ENCODE data around the gene VPS4A.
"Not testable (repeated sequence)": the region's sequence is repeated elsewhere in the genome, so short reads cannot be mapped to it uniquely, and the experiment has no call there.

VPS4A gene

GRCh38 chr16:69277413-69277812 lies 33.7 kb upstream of the VPS4A start:
- H3K4me2 ChIP-seq (ENCODE audit: low read length), result no peak overlapping the region
- no peak for TF ChIP-seq EZH2phosphoT487 (IDR thresholded peaks at IDR 0.05; ENCODE audit: low read depth)
- TF ChIP-seq CTCF (IDR thresholded peaks at IDR 0.05; ENCODE audit: low read depth, low read length), result no peak
- no peak overlapping the region for H3K9ac ChIP-seq (ENCODE audit: low read length)
- no peak overlapping the region for H2AFZ ChIP-seq (ENCODE audit: low read depth, low read length)
- H3K36me3 ChIP-seq (replicated peaks; ENCODE audit: low read depth, low read length), result no peaks in the 10 kb centered on the region
- no peak overlapping the region for H3K27ac ChIP-seq (ENCODE audit: low read length)
- H4K20me1 ChIP-seq (ENCODE audit: insufficient read depth, low read length), result no peaks in the 10 kb centered on the region
- H3K4me1 ChIP-seq (ENCODE audit: low read length), result no peaks in the 10 kb centered on the region
- no peaks in the 10 kb centered on the region for H3K27me3 ChIP-seq (ENCODE audit: low read depth, low read length)
- no peaks in the 10 kb centered on the region for H3K9me3 ChIP-seq (ENCODE audit: insufficient read depth, low read length)
- H3K4me3 ChIP-seq (ENCODE audit: low read length), result no peak overlapping the region
- no peaks in the 10 kb centered on the region for H3K79me2 ChIP-seq (ENCODE audit: low read length)

GRCh38 chr16:69283851-69284250 lies 27.3 kb upstream of the VPS4A start:
- Histone ChIP-seq H3K27me3 (ENCODE audit: low read depth, low read length) (no peaks in the 10 kb centered on the region), H3K4me1 (ENCODE audit: low read length) (0 out of 2 replicates have a peak, but pooled peaks cover 3% of the 10 kb centered on the region), H2AFZ (ENCODE audit: low read depth, low read length) (no peak overlapping the region), H3K9me3 (ENCODE audit: insufficient read depth, low read length) (no peaks in the 10 kb centered on the region), H3K9ac (ENCODE audit: low read length) (no peak overlapping the region), H3K36me3 (replicated peaks; ENCODE audit: low read depth, low read length) (peaks cover 2% of the 10 kb centered on the region), H3K79me2 (ENCODE audit: low read length) (no peaks in the 10 kb centered on the region), H3K4me3 (ENCODE audit: low read length) (no peak overlapping the region), H3K4me2 (ENCODE audit: low read length) (no peak overlapping the region), H4K20me1 (ENCODE audit: insufficient read depth, low read length) (no peaks in the 10 kb centered on the region), H3K27ac (ENCODE audit: low read length) (no peak overlapping the region)
- no peak for TF ChIP-seq CTCF (IDR thresholded peaks at IDR 0.05; ENCODE audit: low read depth, low read length)
- TF ChIP-seq EZH2phosphoT487 (IDR thresholded peaks at IDR 0.05; ENCODE audit: low read depth), result no peak

GRCh38 chr16:69285240-69285639 lies 25.9 kb upstream of the VPS4A start:
- Histone ChIP-seq H3K9ac (ENCODE audit: low read length) (no peak overlapping the region), H3K79me2 (ENCODE audit: low read length) (no peaks in the 10 kb centered on the region), H3K27ac (ENCODE audit: low read length) (no peak overlapping the region), H3K4me3 (ENCODE audit: low read length) (no peak overlapping the region), H3K4me1 (ENCODE audit: low read length) (0 out of 2 replicates have a peak, but pooled peaks cover 3% of the 10 kb centered on the region), H2AFZ (ENCODE audit: low read depth, low read length) (no peak overlapping the region), H3K9me3 (ENCODE audit: insufficient read depth, low read length) (no peaks in the 10 kb centered on the region), H3K36me3 (replicated peaks; ENCODE audit: low read depth, low read length) (peaks cover 2% of the 10 kb centered on the region), H3K4me2 (ENCODE audit: low read length) (no peak overlapping the region), H4K20me1 (ENCODE audit: insufficient read depth, low read length) (no peaks in the 10 kb centered on the region), H3K27me3 (ENCODE audit: low read depth, low read length) (no peaks in the 10 kb centered on the region)
- TF ChIP-seq EZH2phosphoT487 (IDR thresholded peaks at IDR 0.05; ENCODE audit: low read depth) (no peak), CTCF (IDR thresholded peaks at IDR 0.05; ENCODE audit: low read depth, low read length) (no peak)

- Histone ChIP-seq H3K4me2 (ENCODE audit: low read length) (no peak overlapping the region), H3K27ac (ENCODE audit: low read length) (no peak overlapping the region), H3K9me3 (ENCODE audit: insufficient read depth, low read length) (no peaks in the 10 kb centered on the region), H3K79me2 (ENCODE audit: low read length) (no peaks in the 10 kb centered on the region), H3K4me3 (ENCODE audit: low read length) (no peak overlapping the region), H3K36me3 (replicated peaks; ENCODE audit: low read depth, low read length) (peaks cover 2% of the 10 kb centered on the region), H3K27me3 (ENCODE audit: low read depth, low read length) (no peaks in the 10 kb centered on the region), H3K4me1 (ENCODE audit: low read length) (0 out of 2 replicates have a peak, but pooled peaks cover 3% of the 10 kb centered on the region), H3K9ac (ENCODE audit: low read length) (no peak overlapping the region), H4K20me1 (ENCODE audit: insufficient read depth, low read length) (no peaks in the 10 kb centered on the region), H2AFZ (ENCODE audit: low read depth, low read length) (no peak overlapping the region)
- TF ChIP-seq EZH2phosphoT487 (IDR thresholded peaks at IDR 0.05; ENCODE audit: low read depth) (no peak), CTCF (IDR thresholded peaks at IDR 0.05; ENCODE audit: low read depth, low read length) (peak; percentile 50)
These were observed 24.0 kb upstream of the VPS4A start for GRCh38 chr16:69286941-69287713.

GRCh38 chr16:69291657-69292056 lies 19.5 kb upstream of the VPS4A start:
- H4K20me1 ChIP-seq (ENCODE audit: insufficient read depth, low read length); H3K27me3 ChIP-seq (ENCODE audit: low read depth, low read length); H3K9me3 ChIP-seq (ENCODE audit: insufficient read depth, low read length); H3K4me1 ChIP-seq (ENCODE audit: low read length); H3K27ac ChIP-seq (ENCODE audit: low read length); H3K36me3 ChIP-seq (replicated peaks; ENCODE audit: low read depth, low read length); H3K9ac ChIP-seq (ENCODE audit: low read length); H2AFZ ChIP-seq (ENCODE audit: low read depth, low read length); H3K79me2 ChIP-seq (ENCODE audit: low read length); H3K4me2 ChIP-seq (ENCODE audit: low read length); H3K4me3 ChIP-seq (ENCODE audit: low read length): not testable (repeated sequence)

Data from OCI-LY3 (cell line).